Measurements from ENCODE around the gene SNF8. TPM values are rescaled to one million over a fixed set of nuclear protein-coding genes. Genes with fewer than 3 reads are reported as not detected.

SNF8 gene
- polyA plus RNA-seq, 1 experiment, result 116 TPM

- TF ChIP-seq, protein P1, sequence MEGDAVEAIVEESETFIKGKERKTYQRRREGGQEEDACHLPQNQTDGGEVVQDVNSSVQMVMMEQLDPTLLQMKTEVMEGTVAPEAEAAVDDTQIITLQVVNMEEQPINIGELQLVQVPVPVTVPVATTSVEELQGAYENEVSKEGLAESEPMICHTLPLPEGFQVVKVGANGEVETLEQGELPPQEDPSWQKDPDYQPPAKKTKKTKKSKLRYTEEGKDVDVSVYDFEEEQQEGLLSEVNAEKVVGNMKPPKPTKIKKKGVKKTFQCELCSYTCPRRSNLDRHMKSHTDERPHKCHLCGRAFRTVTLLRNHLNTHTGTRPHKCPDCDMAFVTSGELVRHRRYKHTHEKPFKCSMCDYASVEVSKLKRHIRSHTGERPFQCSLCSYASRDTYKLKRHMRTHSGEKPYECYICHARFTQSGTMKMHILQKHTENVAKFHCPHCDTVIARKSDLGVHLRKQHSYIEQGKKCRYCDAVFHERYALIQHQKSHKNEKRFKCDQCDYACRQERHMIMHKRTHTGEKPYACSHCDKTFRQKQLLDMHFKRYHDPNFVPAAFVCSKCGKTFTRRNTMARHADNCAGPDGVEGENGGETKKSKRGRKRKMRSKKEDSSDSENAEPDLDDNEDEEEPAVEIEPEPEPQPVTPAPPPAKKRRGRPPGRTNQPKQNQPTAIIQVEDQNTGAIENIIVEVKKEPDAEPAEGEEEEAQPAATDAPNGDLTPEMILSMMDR (IDR thresholded peaks at IDR 0.05; ENCODE audit: low read depth, low read length), result no peak
- POLR2A ChIA-PET, result no interaction called here
- Histone ChIP-seq H3K9me3 (ENCODE audit: control insufficient read depth, insufficient read depth, low read length) (no peaks in the 10 kb centered on the region), H3K27ac (ENCODE audit: low read depth, low read length) (no peak overlapping the region), H3K27me3 (ENCODE audit: control insufficient read depth, insufficient read depth, low read length) (no peaks in the 10 kb centered on the region), H3K4me3 (ENCODE audit: low read depth, low read length) (no peak overlapping the region)
- CTCF ChIA-PET, result interaction anchor here (1.6 kb wide), 1 partner anchor 105 kb away, joined by 5 read pairs; no protein-coding TSS in a partner anchor
- no peak for DNase-seq (ENCODE audit: low read depth, low spot score)
These were observed 16.5 kb downstream of the SNF8 start for GRCh38 chr17:48927978-48928745.

- DNase-seq (ENCODE audit: low read depth, low spot score), result no peak
- POLR2A ChIA-PET, result interaction anchor here (0.6 kb wide), 1 partner anchor 11 kb away, joined by 3 read pairs; no protein-coding TSS in a partner anchor
These were observed 18.7 kb downstream of the SNF8 start for GRCh38 chr17:48925991-48926342.

GRCh38 chr17:48925251-48925990 lies 19.2 kb downstream of the SNF8 start:
- no peaks in the 10 kb centered on the region for H3K9me3 ChIP-seq (ENCODE audit: control insufficient read depth, insufficient read depth, low read length)
- ChIA-PET POLR2A (interaction anchor here (0.6 kb wide), 1 partner anchor 11 kb away, joined by 3 read pairs; no protein-coding TSS in a partner anchor), CTCF (interaction anchor here (2.3 kb wide), 1 partner anchor 107 kb away, joined by 8 read pairs; no protein-coding TSS in a partner anchor)
- H3K27me3 ChIP-seq (ENCODE audit: control insufficient read depth, insufficient read depth, low read length), result no peaks in the 10 kb centered on the region
- no peak for DNase-seq (ENCODE audit: low read depth, low spot score)
- TF ChIP-seq, protein P1 (IDR thresholded peaks at IDR 0.05; ENCODE audit: low read depth, low read length), result no peak
- no peak overlapping the region for H3K4me3 ChIP-seq (ENCODE audit: low read depth, low read length)
- no peak overlapping the region for H3K27ac ChIP-seq (ENCODE audit: low read depth, low read length)

More at GRCh38 chr17:48925991-48926342, 18.7 kb downstream of the SNF8 start:
- TF ChIP-seq, protein P1 (IDR thresholded peaks at IDR 0.05; ENCODE audit: low read depth, low read length), result no peak
- H3K4me3 ChIP-seq (ENCODE audit: low read depth, low read length), result no peak overlapping the region
- CTCF ChIA-PET, result interaction anchor here (2.3 kb wide), 1 partner anchor 106 kb away, joined by 8 read pairs; no protein-coding TSS in a partner anchor
- H3K27ac ChIP-seq (ENCODE audit: low read depth, low read length), result no peak overlapping the region
- no peaks in the 10 kb centered on the region for H3K9me3 ChIP-seq (ENCODE audit: control insufficient read depth, insufficient read depth, low read length)
- no peaks in the 10 kb centered on the region for H3K27me3 ChIP-seq (ENCODE audit: control insufficient read depth, insufficient read depth, low read length)

DNA sequence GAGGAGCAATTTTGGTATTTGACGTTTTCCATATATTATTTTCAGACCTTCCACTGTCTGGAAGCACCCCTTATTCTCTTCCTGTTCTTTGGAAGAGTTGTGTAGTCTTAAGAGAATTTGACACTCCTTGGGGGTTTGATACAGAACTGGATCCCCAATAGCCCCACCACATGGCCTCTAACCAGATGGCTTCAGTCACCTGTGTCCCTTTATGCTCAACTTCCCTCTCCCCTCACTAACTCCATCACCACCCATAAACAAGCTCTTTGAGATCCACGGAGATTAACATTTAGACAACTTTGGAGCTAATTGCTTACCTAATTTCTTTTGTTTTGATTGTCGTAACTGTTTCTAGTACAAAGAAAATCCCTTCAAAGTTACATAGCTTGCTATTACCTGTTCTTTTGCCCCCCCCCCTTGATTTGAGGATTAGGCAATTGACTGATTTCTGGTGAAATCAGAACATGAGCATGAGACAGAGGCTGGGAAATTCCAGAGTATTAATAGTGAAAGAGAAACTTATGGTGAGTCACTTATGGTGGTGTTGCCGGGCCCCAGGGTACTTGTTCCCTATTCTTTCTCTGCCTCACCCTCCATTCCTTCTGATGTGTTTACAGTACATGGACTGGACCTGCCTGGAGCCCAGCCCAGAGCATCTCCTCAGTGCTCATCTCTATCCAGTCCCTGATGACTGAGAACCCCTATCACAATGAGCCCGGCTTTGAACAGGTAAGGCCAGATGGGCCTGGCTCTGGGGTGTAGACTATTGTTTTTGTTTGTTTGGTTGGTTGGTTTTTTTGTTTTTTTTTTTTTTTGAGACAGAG lies 29.0 kb downstream of the SNF8 start:
- ChIA-PET POLR2A (interaction anchor here (0.6 to 0.9 kb wide), 4 partner anchors 8 to 116 kb away, joined by 3 to 7 read pairs (median 4); no protein-coding TSS in a partner anchor), CTCF (interaction anchor here (0.7 to 2.4 kb wide), 3 partner anchors 117 to 878 kb away, joined by 4 to 15 read pairs (median 6); no protein-coding TSS in a partner anchor)
- H3K4me3 ChIP-seq (ENCODE audit: low read depth, low read length), result peak overlapping the region; percentile 29; the same call in 1 of the 2 replicates
- TF ChIP-seq, protein P1 (IDR thresholded peaks at IDR 0.05; ENCODE audit: low read depth, low read length), result no peak
- peak; percentile 55 for DNase-seq (ENCODE audit: low read depth, low spot score)
- peak overlapping the region; percentile 96 for H3K27ac ChIP-seq (ENCODE audit: low read depth, low read length)
- H3K9me3 ChIP-seq (ENCODE audit: control insufficient read depth, insufficient read depth, low read length), result no peaks in the 10 kb centered on the region
- no peaks in the 10 kb centered on the region for H3K27me3 ChIP-seq (ENCODE audit: control insufficient read depth, insufficient read depth, low read length)
